H1 (cell line): Measurements from ENCODE around the gene TOM1L2. TPM values are rescaled to one million over a fixed set of nuclear protein-coding genes. Genes with fewer than 3 reads are reported as not detected.

Source experiments
- CTCF ChIA-PET: fragments of 300-600 bp; sonication (Branson Sonifier 250); formaldehyde crosslinking; loops from one replicate; lab custom pipeline; 2021; ENCODE audit not compliant: partially characterized antibody; lab: Charles Lee
- POLR2A ChIA-PET: fragments of 300-600 bp; sonication (Branson Sonifier 250); formaldehyde crosslinking; loops from one replicate; lab custom pipeline; 2021; ENCODE audit warnings: inconsistent platforms; ENCODE audit not compliant: partially characterized antibody; lab: Charles Lee
- DNase-seq, 2 experiments: peaks; one replicate each; pipeline versions ENCODE4 v3.0.0 to v3.0.0-alpha.2; 2010 to 2022; ENCODE audit warnings: low spot score in 2 of 2, low read depth in 1 of 2, mixed read lengths in 1 of 2
- FAIRE-seq: peaks from 2 replicates; lab custom pipeline; 2011; peaks lifted over from hg19 to GRCh38; lab: Jason Lieb, UNC
- H2AFZ ChIP-seq: 2 replicates; pipeline ENCODE4 v1.8.1; 2012; ENCODE audit warnings: low read length, inconsistent platforms
- H2AK5ac ChIP-seq: 2 replicates; pipeline ENCODE4 v1.6.1; 2013; ENCODE audit warnings: low read depth, low read length
- H2BK120ac ChIP-seq: replicated peaks from 2 replicates; pipeline ENCODE3; 2013; ENCODE audit warnings: low read depth, low read length, inconsistent platforms
- H2BK12ac ChIP-seq: 2 replicates; pipeline ENCODE4 v1.6.1; 2013; ENCODE audit warnings: low read depth, low read length
- H2BK15ac ChIP-seq: 2 replicates; pipeline ENCODE4 v1.6.1; 2013; ENCODE audit warnings: low read length
- H2BK20ac ChIP-seq: 2 replicates; pipeline ENCODE4 v1.6.1; 2013; ENCODE audit warnings: low read length
- H2BK5ac ChIP-seq: 2 replicates; pipeline ENCODE4 v1.6.1; 2013; ENCODE audit warnings: low read depth, low read length
- H3K14ac ChIP-seq: 2 replicates; pipeline ENCODE4 v1.6.1; 2013; ENCODE audit warnings: inconsistent platforms; ENCODE audit not compliant: insufficient read length
- H3K18ac ChIP-seq: 2 replicates; pipeline ENCODE4 v1.6.1; 2013; ENCODE audit warnings: low read length; ENCODE audit errors: extremely low read depth
- H3K23ac ChIP-seq: 2 replicates; pipeline ENCODE4 v1.6.1; 2013; ENCODE audit warnings: inconsistent platforms; ENCODE audit not compliant: insufficient read length
- H3K23me2 ChIP-seq: 2 replicates; pipeline ENCODE4 v1.6.1; 2013; ENCODE audit warnings: low read depth, low read length
- H3K27ac ChIP-seq: 2 replicates; pipeline ENCODE4 v1.6.1; 2011; ENCODE audit warnings: low read depth, low read length, inconsistent platforms
- H3K27me3 ChIP-seq, 4 experiments: replicated peaks in 1 of 4; 1 replicate in 1 of 4; 2 replicates in 3 of 4; pipeline versions ENCODE4 v1.6.1 to v1.8.1; 2011 to 2013; ENCODE audit warnings: low read length in 3 of 4, mild to moderate bottlenecking in 3 of 4, inconsistent platforms in 2 of 4, mixed read lengths in 2 of 4, moderate library complexity in 1 of 4; ENCODE audit not compliant: control insufficient read depth in 3 of 4, insufficient read depth in 3 of 4; ENCODE audit errors: extremely low read depth in 1 of 4
- H3K36me3 ChIP-seq, 4 experiments: 2 replicates each; pipeline versions ENCODE4 v1.6.1 to v1.8.1; 2011 to 2013; ENCODE audit warnings: mild to moderate bottlenecking in 4 of 4, low read length in 3 of 4, moderate library complexity in 2 of 4, control low read depth in 1 of 4, inconsistent platforms in 1 of 4; ENCODE audit not compliant: insufficient read depth in 4 of 4, control insufficient read depth in 2 of 4
- H3K4ac ChIP-seq: replicated peaks from 2 replicates; pipeline ENCODE3; 2013; ENCODE audit warnings: low read length, low read depth, mixed read lengths, inconsistent platforms; ENCODE audit not compliant: insufficient read length
- H3K4me1 ChIP-seq, 4 experiments: replicated peaks in 1 of 4; 1 replicate in 1 of 4; 2 replicates in 3 of 4; pipeline versions ENCODE4 v1.6.1 to v1.8.1; 2011 to 2013; ENCODE audit warnings: low read length in 3 of 4, inconsistent platforms in 2 of 4, mixed read lengths in 1 of 4; ENCODE audit not compliant: insufficient read depth in 4 of 4, control insufficient read depth in 3 of 4
- H3K4me2 ChIP-seq, 2 experiments: 2 replicates each; pipeline versions ENCODE4 v1.6.1 to v1.8.1; 2011 to 2013; ENCODE audit warnings: low read depth in 2 of 2, low read length in 2 of 2, control low read depth in 1 of 2, inconsistent platforms in 1 of 2, mild to moderate bottlenecking in 1 of 2; ENCODE audit not compliant: insufficient read depth in 1 of 2
- H3K4me3 ChIP-seq, 4 experiments: fragments of 200-600, 300-600 bp in 1 of 4; sonication (generic), shearing (Covaris generic), sonication (Bioruptor Twin) in 1 of 4; 2 replicates each; pipeline versions ENCODE4 v1.5.1 to v1.8.1; 2011 to 2016; ENCODE audit warnings: low read length in 4 of 4, low read depth in 3 of 4, control low read depth in 2 of 4, inconsistent platforms in 2 of 4, mild to moderate bottlenecking in 2 of 4, mixed read lengths in 1 of 4, moderate library complexity in 1 of 4; ENCODE audit not compliant: insufficient read depth in 2 of 4; ENCODE audit errors: extremely low read depth in 1 of 4
- H3K56ac ChIP-seq: replicated peaks from 2 replicates; pipeline ENCODE3; 2013; ENCODE audit warnings: low read depth, mild to moderate bottlenecking, mixed read lengths, low read length, inconsistent platforms; ENCODE audit not compliant: insufficient read length
- H3K79me1 ChIP-seq: 2 replicates; pipeline ENCODE4 v1.6.1; 2013; ENCODE audit warnings: low read depth, low read length, control low read depth
- H3K79me2 ChIP-seq, 2 experiments: 2 replicates each; pipeline versions ENCODE4 v1.6.1 to v1.8.1; 2012 to 2013; ENCODE audit warnings: low read length in 2 of 2, mild to moderate bottlenecking in 2 of 2, inconsistent platforms in 1 of 2; ENCODE audit not compliant: insufficient read depth in 2 of 2, control insufficient read depth in 1 of 2
- H3K9ac ChIP-seq, 4 experiments: replicated peaks in 1 of 4; 1 replicate in 1 of 4; 2 replicates in 3 of 4; pipeline versions ENCODE4 v1.6.1 to v1.8.1; 2011 to 2013; ENCODE audit warnings: low read depth in 3 of 4, low read length in 3 of 4, control low read depth in 2 of 4, mild to moderate bottlenecking in 2 of 4, moderate library complexity in 2 of 4, inconsistent platforms in 1 of 4; ENCODE audit errors: extremely low read depth in 1 of 4
- H3K9me3 ChIP-seq, 2 experiments: 2 replicates each; pipeline versions ENCODE4 v1.6.1 to v1.8.1; 2012 to 2013; ENCODE audit warnings: mild to moderate bottlenecking in 2 of 2, moderate library complexity in 2 of 2, control low read depth in 1 of 2, inconsistent platforms in 1 of 2, low read depth in 1 of 2, low read length in 1 of 2, mixed read lengths in 1 of 2; ENCODE audit not compliant: insufficient read depth in 2 of 2
- H4K20me1 ChIP-seq, 2 experiments: replicated peaks in 1 of 2; 2 replicates each; pipeline versions ENCODE3 to v1.8.1; 2011 to 2013; ENCODE audit warnings: inconsistent platforms in 2 of 2, low read length in 2 of 2, mild to moderate bottlenecking in 1 of 2; ENCODE audit not compliant: insufficient read depth in 2 of 2, control insufficient read depth in 1 of 2
- H4K5ac ChIP-seq: 2 replicates; pipeline ENCODE4 v1.6.1; 2013; ENCODE audit warnings: low read length, low read depth, mixed read lengths, inconsistent platforms; ENCODE audit not compliant: insufficient read length
- H4K8ac ChIP-seq: 2 replicates; pipeline ENCODE4 v1.8.0; 2013; ENCODE audit warnings: mild to moderate bottlenecking, moderate library complexity, low read length, inconsistent platforms; ENCODE audit not compliant: insufficient read depth; ENCODE audit errors: extremely low read depth
- H4K91ac ChIP-seq: replicated peaks from 2 replicates; pipeline ENCODE3; 2013; ENCODE audit warnings: low read length, mixed read lengths, inconsistent platforms; ENCODE audit not compliant: insufficient read length
- GABPA ChIP-seq: IDR thresholded peaks from 2 replicates; pipeline ENCODE4 v1.6.1; 2011; ENCODE audit warnings: mild to moderate bottlenecking, low read length, moderate library complexity, borderline replicate concordance; ENCODE audit not compliant: insufficient read depth
- NANOG ChIP-seq: IDR thresholded peaks from 2 replicates; pipeline ENCODE4 v1.6.1; 2011; ENCODE audit warnings: low read length, low read depth, mild to moderate bottlenecking, inconsistent platforms; ENCODE audit not compliant: insufficient read depth, poor library complexity, severe bottlenecking
- SIRT6 ChIP-seq: IDR thresholded peaks from one replicate; pipeline ENCODE4 v1.7.1; 2012; ENCODE audit warnings: low read length, inconsistent platforms
- SIX5 ChIP-seq: IDR thresholded peaks from 2 replicates; pipeline ENCODE4 v1.6.1; 2011; ENCODE audit warnings: mild to moderate bottlenecking, low read depth, low read length
- TAF1 ChIP-seq: IDR thresholded peaks from 2 replicates; pipeline ENCODE4 v1.6.1; 2011; ENCODE audit warnings: mild to moderate bottlenecking, low read depth, low read length
- WGBS, 2 experiments: shearing (Covaris generic) in 1 of 2; methylation state at CpG; one replicate each; pipeline versions ENCODE4 v1.1.6 to v1.1.7; 2013 to 2015; ENCODE audit warnings: low lambda C conversion rate in 2 of 2, mixed read lengths in 2 of 2, inconsistent platforms in 1 of 2, low coverage in 1 of 2, missing lambda C conversion rate in 1 of 2; ENCODE audit not compliant: insufficient replicate concordance in 2 of 2, insufficient coverage in 1 of 2, insufficient read length in 1 of 2; ENCODE audit errors: extremely low coverage in 1 of 2, missing lambda C conversion rate in 1 of 2; 5-methylcytosine and 5-hydroxymethylcytosine counted together
- polyA plus RNA-seq, 7 experiments: library from polyadenylated mRNA; depleted of rRNA in 3 of 7; stranded (reverse) in 5 of 7; unstranded in 2 of 7; fragments of >200 nt in 5 of 7; fragments of 200-250 nt in 2 of 7; gene quantifications; 1 replicate in 5 of 7; 2 replicates in 1 of 7; 4 replicates in 1 of 7; pipeline versions ENCODE4 v1.2.1 to v1.2.3, GENCODE V29; 2011 to 2013; ENCODE audit warnings: missing spikeins in 2 of 7, mixed read lengths in 2 of 7
- total RNA-seq: library from RNA; stranded (reverse); fragmentation: NEBNext Ultra II Directional; extraction: Animal tissue kit (Norgen Biotek cat#: 25700); gene quantifications from 2 replicates; pipeline ENCODE4 v1.2.1, GENCODE V29; 2021
- TF ChIP-seq, protein P1 (sequence below): IDR thresholded peaks from 2 replicates; pipeline ENCODE4 v1.6.1; 2012; ENCODE audit warnings: inconsistent platforms

TOM1L2 gene
- total and polyA plus RNA-seq, 2 of the 8 experiments (the other 6 are each of a cell fraction or from before 2014, with no cell fraction given), result 2.0 to 3.4 TPM

DNA sequence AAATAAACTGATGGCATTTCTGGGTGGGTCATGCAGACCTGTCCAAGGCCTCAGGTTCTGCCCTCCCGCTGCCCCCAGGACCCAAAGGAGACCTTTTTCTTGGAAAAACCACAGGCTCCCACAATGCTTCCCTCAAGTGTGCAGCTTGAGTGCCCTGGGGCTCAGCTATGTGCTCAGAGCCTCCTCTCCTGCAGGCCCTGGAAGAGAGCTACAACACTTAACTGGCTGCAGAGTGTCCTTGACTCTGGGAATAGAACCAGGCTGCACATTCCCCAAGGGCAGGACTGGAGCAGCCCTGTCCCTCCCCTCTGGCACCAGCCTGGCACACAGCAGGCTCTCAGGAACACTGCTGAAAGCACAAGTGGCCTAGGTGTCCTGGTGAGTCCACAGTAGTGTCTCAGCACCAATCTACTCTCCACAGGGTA lies 130.6 kb downstream of the TOM1L2 start:
- 90% methylated on average over 1 of the region's 1 CpG; no CpG with 5 or more reads in 1 of the 2 experiments for WGBS, 2 experiments
- TF ChIP-seq GABPA, result no peak
- TF ChIP-seq NANOG, result no peak
- no peak for TF ChIP-seq TAF1
- TF ChIP-seq, protein P1, sequence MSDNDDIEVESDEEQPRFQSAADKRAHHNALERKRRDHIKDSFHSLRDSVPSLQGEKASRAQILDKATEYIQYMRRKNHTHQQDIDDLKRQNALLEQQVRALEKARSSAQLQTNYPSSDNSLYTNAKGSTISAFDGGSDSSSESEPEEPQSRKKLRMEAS, result no peak
- TF ChIP-seq SIRT6, result no peak
- TF ChIP-seq SIX5, result no peak

More for the DNA sequence above, 130.6 kb downstream of the TOM1L2 start:
- CTCF ChIA-PET, result interaction anchor here (0.8 to 3.5 kb wide), 12 partner anchors 10 to 77 kb away, joined by 3 to 21 read pairs (median 4); no protein-coding TSS in a partner anchor
- Histone ChIP-seq H3K18ac (peak overlapping the region; percentile 100), H3K23ac (no peak overlapping the region), H4K8ac (no peak overlapping the region), H3K14ac (no peak overlapping the region), H3K27ac (no peak overlapping the region), H3K4me3 (no peak overlapping the region), H3K27me3 (no peaks in the 10 kb centered on the region; a peak in 1 of 7 replicates), H2AFZ (no peak overlapping the region), H4K91ac (peak overlapping the region; percentile 94), H2BK120ac (peak overlapping the region; percentile 70), H4K5ac (no peak overlapping the region), H2BK12ac (peak overlapping the region; percentile 99), H2AK5ac (peak overlapping the region; percentile 93; the same call in 1 of the 2 replicates), H3K79me1 (no peaks in the 10 kb centered on the region), H3K4me1 (peaks cover 19 to 44% (median 34%) of the 10 kb centered on the region in 4 experiments), H3K9ac (no peak overlapping the region), H3K56ac (no peak overlapping the region), H3K9me3 (no peaks in the 10 kb centered on the region), H3K23me2 (peaks cover 9% of the 10 kb centered on the region), H2BK5ac (peak overlapping the region; percentile 99; the same call in 1 of the 2 replicates), H3K36me3 (no peaks in the 10 kb centered on the region), H2BK15ac (0 out of 2 replicates have a peak overlapping the region, but pooled peaks have one; percentile 98), H3K4me2 (peak overlapping the region in 1 of 2 experiments; percentile 86; a peak in 1 of 4 replicates), H4K20me1 (peaks cover 0 to 1% of the 10 kb centered on the region in 2 experiments), H3K79me2 (no peaks in the 10 kb centered on the region), H2BK20ac (peak overlapping the region; percentile 74; the same call in 1 of the 2 replicates), H3K4ac (peak overlapping the region; percentile 58)
- POLR2A ChIA-PET, result interaction anchor here (0.6 to 8.8 kb wide), 15 partner anchors 8 to 80 kb away, joined by 3 to 122 read pairs (median 4); no protein-coding TSS in a partner anchor
- no peak for FAIRE-seq
- DNase-seq, result no peak
